ENCODE measurements around the gene ACR.

Gene ACR

DNA sequence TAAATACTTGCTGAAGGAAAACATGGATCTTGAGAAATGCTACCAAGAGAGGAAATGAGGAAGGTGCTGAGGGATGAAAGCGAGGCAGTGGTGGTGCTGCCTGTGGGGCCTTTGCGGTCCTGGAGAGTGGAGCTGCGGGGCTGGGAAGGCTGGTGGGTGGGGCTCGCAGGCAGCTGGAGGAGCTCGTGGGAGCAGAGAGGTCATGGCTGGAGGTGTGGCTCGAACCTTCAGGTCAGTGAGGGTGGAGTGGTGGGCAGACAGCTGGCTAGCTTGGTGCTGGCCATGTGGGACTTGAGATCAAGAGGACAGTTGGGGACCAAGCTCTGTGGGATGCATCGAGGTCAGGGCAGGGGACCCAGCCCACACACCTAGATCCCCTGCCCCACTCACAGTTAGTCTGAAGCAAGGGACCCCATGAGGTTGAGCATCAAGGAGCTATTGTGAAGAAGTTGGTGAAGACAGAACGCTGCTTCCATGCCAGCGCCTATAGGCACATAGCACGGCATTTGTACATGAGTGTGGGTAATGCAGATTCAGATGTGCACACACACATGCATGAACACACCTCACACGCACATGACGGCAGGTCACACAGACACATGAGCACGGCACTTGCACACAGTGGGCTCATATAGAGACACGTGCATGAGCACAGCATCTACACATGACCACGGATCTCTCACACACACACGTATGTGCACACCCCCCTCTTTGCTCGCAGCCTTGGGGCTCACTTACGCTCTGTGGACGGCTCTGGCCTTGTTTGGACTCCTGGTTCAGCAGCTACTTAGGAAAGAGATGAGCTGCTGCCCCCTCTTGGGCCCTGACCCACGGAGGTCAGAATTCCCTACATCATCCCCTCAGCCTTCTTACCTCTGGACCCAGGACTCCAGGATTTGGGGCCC, 34.9 kb upstream of the ACR start:
- DNase-seq = no peak

DNA sequence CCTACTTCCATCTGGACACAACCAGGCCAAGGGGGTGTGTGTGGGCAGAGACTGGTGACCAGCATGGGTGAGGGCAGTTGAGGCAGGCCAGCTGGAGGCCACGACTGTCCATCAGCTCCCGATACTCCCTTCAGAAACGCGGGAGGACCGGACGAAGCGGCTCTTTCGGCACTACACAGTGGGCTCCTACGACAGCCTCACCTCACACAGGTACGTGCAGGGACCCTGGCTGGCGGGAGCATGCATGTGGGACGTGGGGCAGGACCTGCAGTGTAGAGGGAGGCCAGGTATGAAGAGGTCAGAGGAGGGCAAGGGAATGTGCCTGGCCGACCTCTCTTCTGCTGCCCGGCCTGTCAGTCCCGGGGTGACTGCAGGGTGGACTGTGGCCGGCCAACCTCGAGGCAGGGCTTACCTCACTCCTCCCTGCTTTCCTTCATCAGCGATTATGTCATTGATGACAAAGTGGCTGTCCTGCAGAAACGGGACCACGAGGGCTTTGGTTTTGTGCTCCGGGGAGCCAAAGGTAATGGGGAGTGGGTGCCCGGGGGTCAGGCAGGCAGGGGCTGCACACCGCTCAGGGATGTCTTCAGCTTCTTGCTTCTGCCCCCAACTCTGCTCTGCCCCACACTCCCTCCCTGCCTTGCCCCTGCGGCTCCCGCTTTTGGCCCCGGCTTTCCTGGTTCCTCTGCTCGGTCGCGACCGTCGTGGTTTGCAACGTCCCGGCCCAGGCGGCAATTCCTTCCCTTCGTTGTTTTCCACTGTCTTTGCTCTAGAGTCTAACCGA, 34.1 kb upstream of the ACR start:
- DNase-seq = no peak

DNA sequence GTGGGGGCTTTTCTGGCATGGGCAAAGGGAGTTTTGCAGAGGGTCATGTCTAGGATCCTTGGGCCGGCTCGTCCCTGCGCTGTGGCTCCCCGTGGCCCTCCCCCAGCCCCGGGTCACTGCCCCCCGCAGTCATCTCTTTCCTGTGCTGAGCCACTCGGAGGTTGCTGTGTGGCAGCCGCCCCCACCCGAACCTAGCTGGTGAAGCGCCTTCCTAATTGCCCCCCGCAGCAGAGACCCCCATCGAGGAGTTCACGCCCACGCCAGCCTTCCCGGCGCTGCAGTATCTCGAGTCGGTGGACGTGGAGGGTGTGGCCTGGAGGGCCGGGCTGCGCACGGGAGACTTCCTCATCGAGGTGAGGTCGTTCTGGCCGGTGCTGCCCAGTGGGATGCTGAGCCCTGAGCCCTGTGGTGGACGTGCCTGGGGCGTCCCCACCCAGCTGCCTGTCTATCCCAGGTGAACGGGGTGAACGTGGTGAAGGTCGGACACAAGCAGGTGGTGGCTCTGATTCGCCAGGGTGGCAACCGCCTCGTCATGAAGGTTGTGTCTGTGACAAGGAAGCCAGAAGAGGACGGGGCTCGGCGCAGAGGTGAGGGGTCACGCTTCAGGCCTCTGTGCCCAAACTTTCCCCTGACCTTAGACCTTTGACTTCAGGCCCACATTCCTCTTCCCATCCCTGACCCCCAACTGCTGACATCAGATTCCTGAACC, 33.3 kb upstream of the ACR start:
- no peak for DNase-seq

DNA sequence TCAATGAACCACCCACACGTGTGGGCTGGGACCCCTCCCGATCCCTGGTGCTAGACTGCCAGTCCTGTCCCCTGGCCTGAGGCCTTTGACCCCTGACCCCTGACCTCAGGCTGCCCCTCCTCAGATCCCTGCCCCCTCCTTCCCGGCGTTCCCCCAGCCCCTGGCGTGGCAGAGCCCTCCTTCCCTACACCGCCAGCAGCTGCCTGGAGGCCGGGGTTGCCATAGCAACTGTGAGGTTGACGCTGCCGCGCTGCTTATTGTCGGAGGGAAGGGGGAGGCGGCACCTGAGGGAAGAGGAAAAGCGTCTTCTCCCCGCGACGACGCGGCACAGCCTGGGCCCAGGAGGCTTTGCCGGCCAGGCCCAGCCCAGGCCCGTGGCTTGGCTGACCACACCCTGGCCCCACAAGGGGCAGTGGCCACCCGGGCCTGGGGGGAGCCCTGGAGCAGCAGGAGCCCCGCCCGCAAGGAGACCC, 32.7 kb upstream of the ACR start:
- no peak for DNase-seq

DNA sequence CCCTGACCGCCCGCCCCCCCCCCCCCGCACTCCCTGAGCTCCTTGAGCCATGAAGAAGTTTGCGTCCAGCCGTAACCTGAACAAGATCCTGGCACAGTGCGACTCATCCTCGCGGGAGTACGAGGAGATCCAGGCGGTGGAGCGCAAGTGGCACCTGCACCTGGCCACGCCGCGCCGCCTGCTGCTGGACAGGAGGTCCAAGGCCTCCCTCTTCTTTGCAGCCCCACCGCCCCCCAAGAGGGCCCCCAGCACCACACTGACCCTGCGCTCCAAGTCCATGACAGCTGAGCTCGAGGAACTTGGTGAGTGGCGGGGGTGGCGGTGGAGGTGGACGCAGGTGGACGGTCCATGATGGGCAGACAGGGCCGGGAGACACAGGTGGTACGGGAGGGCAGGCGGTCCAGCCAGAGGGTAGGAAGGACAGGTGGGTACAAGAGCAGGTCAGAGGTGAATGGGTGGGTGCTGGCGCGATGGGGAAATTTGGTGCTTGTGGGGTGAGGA, 32.1 kb upstream of the ACR start:
- no peak for DNase-seq

DNA sequence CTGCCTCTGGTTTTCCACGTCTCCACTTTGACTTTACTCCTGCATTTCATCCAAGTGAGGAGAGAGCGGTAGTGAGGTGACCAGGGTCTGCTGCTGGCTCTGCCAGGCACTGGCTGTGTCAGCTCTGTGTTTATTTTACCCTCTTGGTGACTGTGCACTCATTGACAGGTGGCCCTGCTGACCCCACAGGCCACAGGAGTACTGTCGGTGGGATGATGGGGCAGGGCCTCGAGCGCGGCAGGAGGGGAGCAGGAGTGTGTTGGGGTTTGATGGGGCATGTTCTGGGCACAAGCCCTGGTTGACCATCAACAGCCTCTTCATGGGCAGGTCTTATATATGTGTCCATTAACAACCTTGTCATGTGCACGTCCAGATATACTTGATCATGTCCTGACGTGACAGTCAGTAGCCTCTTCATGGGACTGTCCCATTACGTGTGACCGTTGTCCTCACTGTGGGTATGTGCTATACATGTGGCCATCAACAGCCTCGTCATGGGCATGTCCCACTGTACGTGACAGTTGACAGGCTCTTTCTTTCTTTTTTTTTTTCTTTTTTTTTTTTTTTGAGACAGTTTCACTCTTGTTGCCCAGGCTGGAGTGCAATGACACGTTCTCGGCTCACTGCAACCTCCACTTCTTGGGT, 31.4 kb upstream of the ACR start:
- no peak for DNase-seq

DNA sequence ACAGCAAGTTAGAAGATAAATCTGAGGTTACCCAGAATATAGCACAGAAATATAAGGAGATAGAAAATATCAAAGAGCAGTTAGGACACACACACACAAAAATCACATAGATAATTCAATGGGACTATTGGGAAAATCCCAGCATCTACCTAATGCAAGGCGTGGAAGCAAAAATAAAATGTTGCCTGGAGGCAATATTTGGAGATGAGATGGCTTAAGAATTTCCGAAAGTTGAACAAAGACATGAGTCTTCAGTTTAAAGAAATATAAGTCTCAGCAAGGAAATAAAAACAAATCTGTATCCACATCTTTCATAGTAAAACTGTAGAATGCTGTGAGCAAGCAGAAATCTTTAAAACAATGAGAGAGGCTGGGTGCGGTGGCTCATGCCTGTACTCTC, 29.5 kb upstream of the ACR start:
- no peak for DNase-seq

DNA sequence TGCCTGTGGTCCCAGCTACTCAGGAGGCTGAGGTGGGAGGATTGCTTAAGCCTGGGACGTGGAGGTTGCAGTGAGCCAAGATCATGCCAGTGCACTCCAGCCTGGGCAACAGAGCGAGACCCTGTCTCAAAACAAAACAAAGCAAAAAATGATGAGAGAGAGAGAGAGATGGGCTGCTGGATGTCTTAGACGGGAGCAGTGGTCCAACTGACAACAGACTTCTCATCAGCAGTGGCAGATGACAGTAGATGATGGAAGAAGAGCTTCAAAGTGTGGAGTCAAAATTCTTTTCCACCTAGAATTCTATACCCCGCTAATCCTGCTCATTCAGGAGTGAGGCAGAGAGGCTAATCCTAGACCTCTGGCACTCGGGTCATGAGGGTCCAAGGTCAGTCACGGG, 29.0 kb upstream of the ACR start:
- DNase-seq = no peak

DNA sequence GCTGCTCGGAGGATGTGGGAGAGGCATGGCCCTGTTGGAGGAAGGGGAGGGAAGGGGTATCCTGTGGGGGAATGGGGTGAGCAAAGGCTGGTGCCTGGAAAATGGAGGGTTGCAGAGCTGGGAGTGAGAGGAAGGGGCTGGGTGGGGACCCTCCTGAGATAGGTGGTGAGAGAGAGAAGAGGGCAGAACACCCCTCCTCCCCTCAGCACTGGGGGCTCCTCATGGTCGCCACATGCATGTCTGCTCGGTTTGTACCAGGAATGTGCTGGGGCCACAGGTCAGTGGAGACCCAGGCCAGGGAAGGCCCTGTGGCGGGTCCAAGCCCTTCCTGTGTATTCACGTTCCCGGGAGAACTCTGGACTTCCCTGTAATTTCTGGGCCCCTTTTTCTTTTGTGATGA, 27.8 kb upstream of the ACR start:
- no peak for DNase-seq

DNA sequence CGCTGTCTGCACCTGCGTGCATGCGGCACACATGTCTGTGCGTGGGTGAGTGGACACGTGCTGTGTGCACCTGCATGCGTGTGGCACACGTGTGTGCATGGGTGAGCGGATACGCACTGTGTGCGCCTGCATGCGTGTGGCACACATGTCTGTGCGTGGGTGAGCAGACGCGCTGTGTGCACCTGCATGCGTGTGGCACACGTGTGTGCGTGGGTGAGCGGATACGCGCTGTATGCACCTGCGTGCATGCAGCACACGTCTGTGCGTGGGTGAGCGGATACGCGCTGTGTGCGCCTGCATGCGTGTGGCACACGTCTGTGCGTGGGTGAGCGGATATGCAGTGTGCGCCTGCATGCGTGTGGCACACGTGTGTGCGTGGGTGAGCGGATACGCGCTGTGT, 27.1 kb upstream of the ACR start:
- DNase-seq = no peak

DNA sequence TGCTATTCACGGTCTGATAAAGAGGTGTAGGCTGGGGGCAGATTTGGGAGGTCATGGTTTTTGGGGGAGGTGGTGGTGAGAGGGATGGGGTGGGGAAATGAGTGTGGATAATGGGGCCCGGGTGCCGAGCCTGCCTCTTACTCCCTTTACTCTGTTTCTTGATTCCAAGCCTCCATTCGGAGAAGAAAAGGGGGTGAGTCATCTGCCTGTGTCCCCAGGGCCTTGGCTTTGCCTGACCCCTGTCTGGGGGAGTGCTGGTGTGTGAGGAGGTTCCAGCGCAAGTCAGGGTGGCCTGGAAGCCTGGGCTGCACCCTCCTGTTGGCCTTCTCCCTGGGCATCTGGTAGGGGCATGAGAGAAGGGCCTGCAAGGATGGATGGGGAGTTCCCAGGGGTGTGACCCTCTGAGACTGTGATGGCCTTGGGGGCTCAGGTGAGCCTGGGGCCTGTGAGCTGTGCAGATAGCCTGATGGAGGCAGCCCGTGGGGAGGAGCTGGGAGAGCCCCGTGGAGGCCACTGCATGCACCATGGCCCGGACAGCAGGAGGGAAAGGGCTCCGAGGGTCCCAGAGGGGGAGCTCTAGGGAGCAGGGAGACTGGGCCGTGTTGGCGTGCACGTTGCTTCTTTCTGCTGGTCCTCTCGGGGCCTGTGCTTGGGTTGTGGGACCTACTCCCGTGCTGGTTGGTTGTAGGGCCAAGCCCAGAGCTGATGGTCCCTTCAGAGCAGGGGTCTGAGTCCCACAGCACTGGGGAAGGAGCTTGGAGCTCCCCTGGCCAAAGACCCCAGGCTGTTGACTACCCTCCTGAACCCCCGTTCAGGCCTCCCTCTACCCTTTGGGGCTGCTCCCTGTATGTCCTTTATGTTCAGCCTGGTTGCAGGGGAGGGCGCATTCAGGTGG, 26.3 kb upstream of the ACR start:
- no peak for DNase-seq

DNA sequence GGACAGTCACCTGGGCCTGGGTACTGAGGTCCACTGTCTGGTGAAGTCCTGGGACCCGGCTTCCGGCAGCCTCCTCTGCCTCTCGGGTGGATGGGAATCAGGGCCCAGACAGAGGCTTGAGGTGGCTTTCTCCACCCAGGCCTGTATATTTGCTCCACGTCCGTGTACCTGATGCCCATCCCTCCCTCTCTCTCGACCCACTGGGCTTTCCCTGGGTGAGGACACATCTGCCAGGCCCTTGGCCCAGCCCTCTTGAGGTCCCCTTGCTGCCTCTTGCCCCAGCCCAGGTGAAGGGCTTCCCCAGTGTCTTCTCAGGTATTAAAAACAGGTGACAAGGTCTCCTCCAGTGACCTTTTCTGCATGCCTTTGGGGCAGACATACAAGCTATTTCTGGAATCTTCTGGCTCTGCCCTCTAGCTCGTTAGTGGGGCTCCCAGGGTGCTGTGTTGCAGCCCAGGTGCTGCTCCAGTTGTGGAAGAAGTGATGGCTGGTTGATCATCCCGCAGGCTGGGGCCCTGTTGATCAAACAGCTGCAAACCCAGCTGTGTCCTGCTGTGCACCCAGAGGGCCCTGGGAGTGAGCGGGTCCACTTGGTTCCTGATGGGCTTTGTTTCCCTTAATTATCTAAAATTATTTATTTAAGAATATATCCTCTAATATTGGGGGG, 25.5 kb upstream of the ACR start:
- no peak for DNase-seq

DNA sequence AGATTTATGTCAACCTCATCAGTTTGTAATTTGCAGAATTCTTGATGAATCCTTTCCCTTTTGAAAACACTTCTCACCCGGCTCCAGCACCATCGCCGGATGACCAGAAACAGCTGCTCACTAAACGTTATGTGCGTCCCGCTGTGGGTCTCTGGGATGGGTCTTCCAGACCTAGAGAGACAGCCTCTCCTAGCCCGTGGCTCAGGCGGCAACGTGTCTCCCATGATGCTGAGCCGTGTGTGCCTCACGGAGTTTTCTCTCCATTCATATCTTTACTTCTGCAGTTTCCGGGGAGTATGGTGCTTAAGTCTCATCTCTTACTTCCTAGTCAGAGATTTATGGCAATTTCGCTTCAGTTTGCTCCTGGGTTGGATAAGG, 25.0 kb upstream of the ACR start:
- no peak for DNase-seq

DNA sequence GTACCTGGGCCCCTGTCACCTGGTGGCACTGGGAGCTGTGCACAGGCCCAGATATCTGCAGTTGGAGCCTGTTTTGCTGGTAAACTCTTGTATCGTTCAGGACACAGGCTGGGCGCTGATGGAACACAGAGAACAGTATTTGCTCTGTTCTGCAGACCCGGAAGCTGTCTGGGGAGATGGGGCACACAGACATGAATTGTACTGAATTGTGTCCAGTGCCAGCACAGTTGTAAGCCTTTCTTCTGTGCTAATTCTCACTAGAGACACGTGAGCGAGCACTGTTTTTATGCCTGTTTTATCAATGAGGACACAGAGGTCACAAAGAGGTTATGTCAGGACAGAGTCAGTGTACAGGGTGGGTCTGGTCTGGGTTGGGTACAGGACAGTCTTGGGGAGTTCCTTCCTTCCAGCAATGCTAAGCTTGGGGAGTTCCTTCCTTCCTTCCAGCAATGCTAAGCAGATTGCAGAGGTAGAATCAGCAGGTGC, 24.4 kb upstream of the ACR start:
- DNase-seq = no peak

DNA sequence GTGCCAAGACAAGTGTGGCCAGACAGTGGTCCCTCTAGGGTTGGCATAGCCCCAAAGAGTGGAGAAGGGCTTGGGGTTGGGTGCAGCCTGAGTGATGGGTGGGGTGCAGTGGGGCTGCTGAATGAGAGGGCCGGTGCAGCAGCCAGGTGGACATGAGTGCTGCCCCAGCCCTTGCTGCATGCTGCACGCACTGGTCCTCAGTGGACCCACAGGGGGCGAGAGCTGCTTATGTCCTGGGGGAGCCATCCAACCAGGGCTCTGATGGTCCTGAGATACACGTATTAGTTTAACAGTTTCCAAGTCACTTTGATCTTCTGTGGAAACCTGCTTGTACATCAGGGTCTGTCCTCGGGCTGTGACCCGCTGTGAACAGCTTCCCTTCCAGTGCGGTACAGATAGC, 23.9 kb upstream of the ACR start:
- DNase-seq = no peak

DNA sequence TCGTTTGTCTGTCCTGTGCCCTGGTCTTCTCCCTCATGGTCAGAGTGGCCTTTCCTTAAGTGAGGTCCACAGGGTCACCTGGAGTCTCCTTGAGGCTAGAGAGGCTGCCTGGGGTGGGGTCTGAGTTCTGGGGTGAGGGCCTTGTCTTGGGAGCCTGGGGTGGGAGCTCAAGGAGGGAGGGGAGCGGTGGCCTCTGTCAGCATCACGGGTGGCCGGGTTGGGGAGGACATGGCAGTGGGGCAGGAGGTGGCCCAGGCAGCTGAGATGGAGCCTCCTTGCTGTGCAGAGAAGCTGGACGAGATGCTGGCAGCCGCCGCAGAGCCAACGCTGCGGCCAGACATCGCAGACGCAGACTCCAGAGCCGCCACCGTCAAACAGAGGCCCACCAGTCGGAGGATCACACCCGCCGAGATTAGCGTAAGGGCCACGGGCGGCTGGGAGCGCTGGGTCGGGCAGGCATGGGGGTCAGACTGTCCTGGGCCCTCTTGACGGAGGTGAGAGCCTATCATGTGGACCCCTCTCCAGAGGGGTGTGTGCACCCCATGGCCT, 23.3 kb upstream of the ACR start:
- DNase-seq = no peak

DNA sequence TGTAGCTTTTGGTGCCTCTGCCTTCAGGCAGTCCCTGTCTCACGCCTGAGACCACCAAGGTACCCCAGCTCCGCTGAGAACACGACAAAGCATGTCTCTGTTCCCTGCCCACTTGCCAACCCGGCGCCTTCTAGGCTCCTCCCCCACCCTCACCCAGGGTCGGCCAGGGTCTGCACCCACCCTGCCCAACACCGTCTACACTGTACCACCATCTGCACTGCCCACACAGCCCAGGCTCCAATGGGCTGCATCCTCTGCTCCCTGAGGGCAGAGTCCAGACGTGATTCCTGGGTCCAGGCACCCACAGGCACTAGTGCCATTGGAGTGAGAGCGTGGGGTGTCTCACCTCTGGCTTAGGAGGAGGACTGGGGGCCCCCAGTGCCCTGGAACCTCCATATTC, 22.8 kb upstream of the ACR start:
- DNase-seq = no peak

DNA sequence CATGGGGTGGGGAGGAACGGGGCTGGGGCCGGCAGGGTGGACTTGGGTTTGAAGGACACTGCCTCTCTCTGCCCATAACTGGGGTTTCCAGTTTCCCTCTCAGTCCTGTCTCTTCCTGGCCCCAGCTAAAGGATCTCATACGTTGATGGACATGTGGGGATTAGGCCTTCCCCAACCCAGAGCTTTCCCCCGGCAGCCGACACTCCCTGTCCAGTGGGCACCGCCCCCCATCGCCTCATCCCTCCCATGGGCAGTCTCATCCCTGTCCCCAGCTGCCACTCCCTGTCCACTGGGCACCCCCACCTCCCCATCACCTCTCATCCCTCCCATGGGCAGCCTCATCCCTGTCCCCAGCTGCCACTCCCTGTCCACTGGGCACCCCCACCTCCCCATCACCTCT, 22.2 kb upstream of the ACR start:
- no peak for DNase-seq

DNA sequence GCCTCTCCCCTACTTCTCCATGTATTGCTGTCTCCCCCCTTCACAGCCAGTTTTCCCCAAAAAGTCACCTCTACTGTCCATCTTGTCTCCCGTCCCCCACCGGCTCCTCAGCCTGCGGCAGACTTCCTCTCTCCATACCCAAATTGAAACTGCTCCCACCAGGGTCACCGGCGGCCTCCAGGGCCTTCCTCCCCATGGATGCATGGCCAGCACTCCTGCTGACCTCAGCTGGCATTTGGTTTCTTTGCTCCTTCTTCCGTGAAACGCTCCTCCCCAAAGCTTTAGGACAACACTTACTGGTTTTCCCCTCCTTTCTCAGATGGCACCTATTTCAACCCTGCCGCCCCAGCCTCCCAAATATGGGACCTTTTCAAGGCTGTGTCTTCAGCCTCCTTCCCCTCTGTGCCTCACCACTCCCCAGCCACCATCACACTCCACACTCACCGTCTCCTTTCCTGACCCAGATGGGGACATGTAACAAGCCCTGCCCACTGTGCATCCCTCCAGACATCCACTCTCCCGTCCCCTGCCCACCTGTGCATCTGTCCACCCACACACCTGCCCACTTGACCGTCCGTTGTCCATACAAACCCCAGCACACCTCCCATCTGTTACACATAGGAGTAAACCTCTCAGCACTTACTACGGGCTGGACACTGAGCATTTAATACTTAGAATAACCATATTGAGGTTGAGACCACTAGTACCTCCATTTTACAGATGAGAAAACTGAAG, 21.5 kb upstream of the ACR start:
- DNase-seq = no peak

Measured in activated T-cell treated with anti-CD3 and anti-CD28 coated beads, Interleukin-2, amount 50 U/mL, for 48 hours (primary cell).